T follicular helper cell (primary cell): ENCODE data around the gene LGALS12.

ENCODE experiments used
- DNase-seq: peaks from one replicate; pipeline ENCODE4 v3.0.0-alpha.2; 2020; ENCODE audit warnings: low read depth
- total RNA-seq, 2 experiments: gene quantifications; one replicate each; lab custom pipeline; 2026; lab: John Stamatoyannopoulos, UW

Gene LGALS12, protein sequence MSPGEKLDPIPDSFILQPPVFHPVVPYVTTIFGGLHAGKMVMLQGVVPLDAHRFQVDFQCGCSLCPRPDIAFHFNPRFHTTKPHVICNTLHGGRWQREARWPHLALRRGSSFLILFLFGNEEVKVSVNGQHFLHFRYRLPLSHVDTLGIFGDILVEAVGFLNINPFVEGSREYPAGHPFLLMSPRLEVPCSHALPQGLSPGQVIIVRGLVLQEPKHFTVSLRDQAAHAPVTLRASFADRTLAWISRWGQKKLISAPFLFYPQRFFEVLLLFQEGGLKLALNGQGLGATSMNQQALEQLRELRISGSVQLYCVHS
- total RNA-seq = 0 reads per million in 2 experiments

DNA sequence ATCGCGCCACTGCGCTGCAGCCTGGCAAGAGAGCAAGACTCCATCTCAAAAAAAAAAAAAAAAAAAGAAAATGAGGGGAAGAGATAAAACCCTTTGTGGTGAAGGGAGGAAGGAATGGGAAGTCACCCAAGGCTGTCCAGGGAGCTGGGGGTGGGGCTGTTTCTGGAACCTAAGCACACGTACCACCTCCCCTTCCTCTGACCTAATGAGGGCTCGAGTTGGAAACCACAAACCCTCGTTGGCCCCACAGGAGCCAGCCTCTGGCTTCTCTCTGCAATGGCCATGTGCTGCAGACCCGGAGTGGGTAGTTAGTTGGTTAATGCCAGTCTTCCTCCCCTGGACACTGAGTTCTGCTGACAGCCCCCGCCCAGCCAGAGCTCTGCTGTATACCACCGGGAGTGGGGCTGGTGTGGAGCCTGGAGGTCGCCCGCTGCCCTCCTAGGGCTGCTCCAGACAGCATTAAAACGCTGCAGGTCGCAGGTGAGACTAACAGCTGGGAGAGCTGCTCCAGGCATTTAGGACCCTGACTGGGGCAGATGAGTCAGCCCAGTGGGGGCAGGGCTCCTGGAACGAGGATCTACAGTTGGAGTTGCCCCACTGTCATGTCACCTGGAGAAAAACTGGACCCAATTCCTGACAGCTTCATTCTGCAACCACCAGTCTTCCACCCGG, at the start of gene LGALS12:
TSS of gene LGALS12 (plus strand) at position 228 of the 672 bp plus-strand sequence. CDS start at position 603, 375 bp downstream.
- DNase-seq = no peak

DNA sequence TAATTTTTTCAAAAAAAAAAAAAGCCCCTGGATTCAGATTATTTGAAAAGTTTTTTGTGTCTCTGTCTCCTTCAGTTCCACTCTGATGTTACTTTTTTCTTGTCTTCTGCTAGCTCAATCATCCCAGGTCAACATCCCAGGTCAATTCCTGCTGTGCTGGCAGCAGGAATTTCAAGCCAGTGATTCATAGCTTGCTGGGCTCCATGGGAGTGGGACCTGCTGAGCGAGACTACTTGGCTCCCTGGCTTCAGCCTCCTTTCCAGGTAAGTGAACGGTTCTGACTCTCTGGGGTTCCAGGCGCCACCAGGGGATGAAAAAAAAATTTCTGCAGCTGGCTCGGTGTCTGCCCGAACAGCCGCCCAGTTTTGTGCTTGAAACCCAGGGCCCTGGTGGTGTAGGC, 46.3 kb upstream of the LGALS12 start:
- DNase-seq = no peak

DNA sequence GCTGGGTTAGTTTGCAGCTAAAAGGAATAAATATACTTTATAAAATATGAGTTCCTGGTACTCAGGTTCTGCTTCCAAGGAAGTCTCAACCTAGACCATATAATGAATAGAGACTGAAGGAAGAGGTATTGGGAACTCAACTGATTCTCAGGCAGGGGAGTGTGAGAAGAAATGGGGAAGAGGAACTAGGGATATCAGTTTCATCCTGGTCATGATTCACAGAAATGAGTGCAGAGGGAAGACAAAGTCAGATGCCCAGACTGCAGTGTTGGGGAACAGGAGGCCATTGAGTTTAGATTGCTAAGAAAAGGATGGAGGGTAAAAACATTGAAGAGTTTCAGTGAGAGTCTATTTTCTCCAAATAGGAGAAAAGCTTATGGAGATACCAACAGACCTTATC, 43.7 kb upstream of the LGALS12 start:
- DNase-seq = no peak

DNA sequence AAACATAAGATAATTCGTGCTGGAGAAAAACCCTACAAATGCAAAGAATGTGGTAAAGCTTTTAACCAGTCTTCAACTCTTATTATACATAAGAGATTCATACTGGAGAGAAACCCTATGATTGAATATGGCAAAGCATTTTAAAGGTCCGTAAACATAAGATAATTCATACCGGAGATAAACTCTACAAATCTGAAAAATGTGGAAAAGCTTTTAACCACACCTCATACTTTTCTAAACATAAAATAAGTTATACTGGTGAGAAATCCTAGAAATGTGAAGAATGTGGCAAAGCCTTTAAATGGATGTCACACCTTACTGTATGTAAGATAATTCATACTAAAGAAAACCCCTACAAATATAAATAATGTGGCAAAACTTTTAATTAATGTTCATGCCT, 35.6 kb upstream of the LGALS12 start:
- DNase-seq = no peak

DNA sequence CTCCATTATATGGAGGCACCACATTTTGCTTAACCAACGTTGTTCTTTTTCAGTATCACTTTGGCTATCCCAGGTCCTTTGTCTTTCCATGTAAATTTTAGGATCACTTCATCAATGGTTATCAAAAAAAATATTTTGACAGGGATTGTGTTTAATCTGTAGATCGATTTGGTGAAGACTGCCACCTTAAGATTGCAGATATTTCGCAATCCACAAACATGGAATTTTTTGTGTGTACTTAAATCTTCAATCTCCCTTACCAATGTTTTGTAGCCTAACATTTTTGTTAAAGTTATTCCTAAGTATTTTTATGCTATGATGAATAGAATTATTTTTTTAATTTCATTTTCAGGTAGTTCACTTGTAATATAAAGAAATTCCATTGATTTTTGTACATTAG, 33.5 kb upstream of the LGALS12 start:
- DNase-seq = no peak

DNA sequence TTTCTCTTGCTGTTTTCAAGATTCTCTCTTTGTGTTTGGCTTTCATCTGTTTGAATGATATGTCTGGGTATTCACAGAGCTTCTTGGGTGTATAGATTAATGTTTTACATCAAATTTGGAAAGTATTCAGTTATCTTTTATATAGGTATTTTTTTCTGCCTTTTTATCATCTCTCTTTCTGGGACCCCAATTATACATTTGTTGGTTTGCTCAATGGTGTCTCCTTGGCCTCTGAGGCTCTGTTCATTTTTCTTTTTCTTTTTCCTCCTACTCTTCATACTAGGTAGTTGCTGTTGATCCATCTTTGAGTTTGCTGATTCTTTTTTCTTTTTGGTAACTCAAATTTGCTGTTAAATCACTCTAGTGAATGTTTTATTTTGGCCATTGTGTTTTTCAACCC, 29.3 kb upstream of the LGALS12 start:
- no peak for DNase-seq

DNA sequence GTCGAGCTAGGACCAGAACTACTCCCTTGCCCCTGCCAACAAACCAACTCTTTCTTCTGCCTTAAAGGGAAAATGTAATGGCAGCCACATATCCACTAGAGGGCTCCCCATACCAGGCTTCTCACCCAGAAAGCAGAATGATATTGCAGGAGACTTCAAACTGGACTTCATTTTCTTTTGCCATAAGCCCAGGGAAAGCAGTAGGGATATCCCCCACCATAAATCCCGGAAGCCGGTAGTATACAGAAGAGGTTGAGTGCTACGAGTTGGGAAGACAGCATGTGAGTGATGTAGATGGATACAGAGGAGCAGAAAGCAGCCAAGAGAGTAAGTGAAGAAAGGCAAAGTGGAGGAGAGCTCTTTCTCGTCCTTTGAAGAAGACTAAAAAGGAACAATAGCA, 27.0 kb upstream of the LGALS12 start:
- DNase-seq = peak; percentile 26

DNA sequence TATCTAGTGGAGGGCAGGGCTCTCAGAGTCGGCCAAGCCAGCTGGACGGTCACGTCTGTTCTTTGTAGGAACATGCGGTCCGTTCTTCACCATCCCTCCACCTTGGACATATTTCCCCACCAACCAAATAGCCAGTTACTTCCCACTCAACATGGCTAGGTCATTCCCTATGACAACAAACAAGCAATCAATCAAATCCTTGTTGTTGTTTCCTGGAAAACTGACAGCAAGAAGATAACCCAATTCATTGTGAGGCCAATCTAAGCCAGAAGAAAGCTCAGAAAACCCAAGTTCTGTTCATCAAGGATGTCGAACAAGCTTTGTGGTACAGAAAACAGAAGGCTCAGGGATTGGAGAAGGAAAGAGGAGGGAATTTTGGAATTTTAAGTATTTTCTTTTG, 25.8 kb upstream of the LGALS12 start:
- DNase-seq = no peak

DNA sequence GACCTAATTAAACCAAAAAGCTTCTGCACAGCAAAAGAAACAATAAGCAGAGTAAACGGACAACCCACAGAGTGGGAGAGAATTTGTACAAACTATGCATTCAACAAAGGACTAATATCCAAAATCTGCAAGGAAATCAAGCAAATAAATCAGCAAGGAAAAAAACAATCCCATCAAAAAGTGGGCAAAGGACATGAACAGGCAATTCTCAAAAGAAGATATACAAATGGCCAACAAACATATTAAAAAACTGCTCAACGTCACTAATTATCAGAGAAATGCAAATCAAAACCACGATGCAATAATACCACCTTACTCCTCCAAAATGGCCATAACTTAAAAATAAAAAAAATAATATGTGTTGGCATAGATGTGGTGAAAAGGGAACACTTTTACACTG, 20.1 kb upstream of the LGALS12 start:
- no peak for DNase-seq

DNA sequence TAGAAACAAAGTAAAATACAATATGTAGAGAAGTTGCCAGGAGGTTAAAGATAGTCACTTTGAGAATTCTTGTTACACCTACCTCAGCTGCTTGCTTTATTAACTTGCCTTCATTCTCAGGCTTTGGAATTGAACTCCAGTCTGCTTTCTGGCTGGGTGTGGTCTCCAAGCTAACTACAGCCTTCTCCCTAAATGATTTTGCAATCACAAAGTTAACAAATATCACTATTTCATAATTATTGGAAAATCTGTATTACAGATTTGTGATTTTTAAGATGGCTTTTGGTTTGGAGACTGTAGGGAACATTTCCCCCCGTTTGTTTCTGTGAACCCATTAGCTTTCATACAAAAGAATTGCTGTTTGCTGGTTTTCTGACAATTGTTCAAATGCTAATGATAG, 17.1 kb upstream of the LGALS12 start:
- no peak for DNase-seq

DNA sequence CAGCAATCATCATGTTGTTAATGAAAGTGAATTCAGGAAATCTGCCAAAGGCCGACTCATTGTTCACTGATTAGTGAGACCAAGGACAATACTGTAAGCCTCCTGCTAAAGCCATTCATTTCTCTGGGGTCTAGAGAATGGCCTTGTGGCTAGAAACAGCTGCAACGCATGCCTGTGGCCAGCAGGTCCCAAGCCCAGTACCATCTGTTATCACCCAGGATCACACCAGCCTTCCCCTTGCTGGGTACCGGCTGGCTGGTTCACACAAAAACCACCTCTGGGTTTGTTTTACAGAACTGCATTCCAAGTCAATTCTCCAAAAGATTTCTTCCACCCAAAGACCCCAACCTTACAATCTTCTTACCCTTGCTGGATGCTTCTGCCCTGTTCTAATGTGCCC, 16.0 kb upstream of the LGALS12 start:
- no peak for DNase-seq

DNA sequence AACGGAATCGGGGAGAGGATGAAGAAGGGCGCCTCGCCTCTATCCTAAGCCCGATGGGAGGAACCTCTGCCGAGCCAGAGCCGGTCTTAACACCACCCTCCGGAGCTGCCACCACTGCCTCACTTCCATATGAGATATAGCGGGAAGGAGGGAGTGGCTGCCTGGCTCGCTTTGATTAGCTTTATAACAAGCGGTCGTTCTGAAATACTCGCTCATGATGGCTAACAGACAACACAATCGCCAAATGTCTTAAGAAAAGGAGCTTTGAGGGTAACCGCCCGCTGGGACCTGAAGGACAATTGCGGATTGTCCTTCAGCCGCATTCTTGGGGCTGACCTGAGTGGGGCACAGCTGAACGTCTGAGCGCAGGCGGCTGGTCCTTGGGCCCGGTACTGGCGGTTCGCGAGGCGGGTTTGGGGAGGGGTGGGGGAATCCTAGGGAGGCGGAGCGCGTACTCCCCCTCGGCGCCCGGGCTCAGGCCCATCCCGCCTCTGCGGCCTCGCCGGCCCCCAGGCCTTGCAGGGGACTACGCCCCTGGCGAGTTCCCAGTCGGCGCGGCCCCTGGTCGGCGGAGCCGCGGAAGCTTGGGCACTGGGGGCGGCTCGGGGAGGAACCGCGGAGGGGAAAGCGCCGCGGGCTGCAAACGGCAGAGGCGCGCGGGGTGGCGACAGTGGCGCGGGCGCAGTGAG, 15.2 kb upstream of the LGALS12 start, which contains the start of gene PLAAT5:
TSS of gene PLAAT5 (minus strand) at position 617 of the 689 bp plus-strand sequence. CDS start at position 484, 133 bp downstream.
- DNase-seq = no peak

DNA sequence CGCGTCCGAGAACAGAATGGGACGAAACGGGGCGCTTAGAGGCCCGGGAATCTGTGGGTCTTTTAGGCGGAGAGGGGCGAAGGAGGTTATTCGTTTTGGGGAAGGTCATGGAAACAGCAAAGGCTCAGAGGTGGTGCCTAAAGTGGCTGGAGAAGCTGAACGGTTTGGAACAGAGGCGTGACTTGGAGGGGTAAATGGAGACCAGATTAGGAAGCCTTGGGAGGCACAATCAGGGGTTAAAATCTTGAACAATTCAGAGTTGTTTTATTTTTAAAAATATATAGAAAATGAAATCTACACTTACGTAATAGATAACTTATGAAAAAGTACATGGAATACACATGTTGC, 14.7 kb upstream of the LGALS12 start:
- no peak for DNase-seq

DNA sequence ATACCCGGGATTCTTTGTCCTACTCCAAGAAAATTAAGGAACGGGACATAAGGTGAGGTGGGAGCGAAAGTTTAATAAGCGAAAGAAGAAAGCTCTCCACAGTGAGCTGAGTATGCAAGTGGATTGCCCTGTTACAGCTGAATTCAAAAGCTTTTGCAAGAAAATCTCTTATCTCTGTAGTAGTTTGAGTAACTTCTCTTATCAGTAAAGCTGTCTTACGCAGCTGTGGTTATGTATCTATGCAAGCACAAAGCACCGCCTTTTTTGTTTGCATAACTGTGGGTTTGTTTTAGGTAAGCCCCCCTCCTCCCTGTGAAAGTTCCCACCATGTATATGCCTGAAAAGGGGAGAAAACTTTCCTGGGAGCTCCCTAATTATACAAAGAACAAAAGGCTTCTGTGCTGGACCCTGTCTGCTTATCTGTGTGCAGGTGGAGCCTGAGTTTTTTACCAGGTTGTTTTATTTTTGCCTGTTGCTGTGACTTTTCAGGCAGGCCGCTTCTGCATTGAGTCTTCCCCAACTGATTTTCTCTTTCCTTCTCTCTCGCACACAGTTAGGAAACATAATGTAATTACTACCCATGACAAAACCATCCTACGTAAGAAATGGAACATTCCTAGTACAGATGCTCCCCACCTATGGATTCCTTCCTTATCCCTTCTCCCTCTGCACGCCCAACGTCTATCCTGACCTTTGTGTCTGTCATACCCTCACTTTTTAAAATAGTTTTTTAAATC, 14.1 kb upstream of the LGALS12 start:
- no peak for DNase-seq

DNA sequence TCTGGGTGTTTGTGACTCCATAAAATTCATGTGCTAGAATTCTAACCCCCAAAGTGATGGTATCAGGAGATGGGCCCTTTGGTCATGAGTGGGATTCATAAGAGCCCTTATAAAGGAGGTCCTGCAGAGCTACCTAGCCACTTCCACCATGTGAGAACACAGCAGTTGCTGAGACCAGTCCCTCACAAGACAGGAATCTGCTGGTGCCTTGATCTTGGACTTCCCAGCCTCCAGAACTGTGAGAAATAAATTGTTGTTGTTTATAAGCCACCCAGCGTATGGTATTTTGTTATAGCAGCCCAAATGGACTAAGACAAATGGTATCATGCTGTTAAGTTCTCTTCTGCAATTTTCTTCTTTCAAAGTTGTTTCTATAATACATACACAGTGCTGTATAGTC, 13.4 kb upstream of the LGALS12 start:
- DNase-seq = no peak

DNA sequence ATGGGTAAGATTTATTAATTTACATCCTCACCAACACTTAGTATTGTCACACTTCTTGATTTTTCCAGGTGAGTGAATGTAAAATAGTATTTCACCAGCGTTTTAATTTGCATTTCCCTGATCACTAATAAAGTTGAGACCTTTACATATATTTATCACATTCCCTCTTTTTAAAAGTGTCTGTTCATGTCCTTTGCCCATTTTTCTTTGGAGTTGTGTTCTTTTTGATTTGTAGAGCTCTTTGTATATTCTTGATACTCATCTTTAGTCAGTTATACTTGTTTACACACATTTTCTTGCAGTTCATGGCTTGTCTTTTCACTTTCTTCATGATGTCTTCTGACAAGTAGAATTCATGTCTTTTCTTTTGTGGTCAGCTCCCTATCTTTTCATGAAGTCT, 12.8 kb upstream of the LGALS12 start:
- no peak for DNase-seq

DNA sequence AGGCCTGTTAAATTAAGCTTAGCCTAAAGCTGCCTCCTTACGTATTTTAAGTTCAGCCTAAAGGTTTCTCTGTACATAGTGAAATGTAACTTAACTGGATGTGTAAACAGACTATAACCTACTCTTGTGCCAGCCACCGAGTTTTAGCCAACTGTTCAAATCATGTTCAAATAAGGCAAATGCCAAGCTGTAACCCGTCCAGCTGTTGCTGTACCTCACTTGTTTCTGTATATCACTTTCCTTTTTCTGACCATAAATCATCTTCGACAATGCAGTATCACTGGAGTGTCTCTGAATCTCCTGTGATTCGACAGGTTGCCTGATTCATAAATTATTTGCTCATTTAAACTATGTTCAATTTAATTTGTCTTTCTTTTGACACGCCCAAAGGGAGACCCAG, 10.9 kb upstream of the LGALS12 start:
- no peak for DNase-seq

DNA sequence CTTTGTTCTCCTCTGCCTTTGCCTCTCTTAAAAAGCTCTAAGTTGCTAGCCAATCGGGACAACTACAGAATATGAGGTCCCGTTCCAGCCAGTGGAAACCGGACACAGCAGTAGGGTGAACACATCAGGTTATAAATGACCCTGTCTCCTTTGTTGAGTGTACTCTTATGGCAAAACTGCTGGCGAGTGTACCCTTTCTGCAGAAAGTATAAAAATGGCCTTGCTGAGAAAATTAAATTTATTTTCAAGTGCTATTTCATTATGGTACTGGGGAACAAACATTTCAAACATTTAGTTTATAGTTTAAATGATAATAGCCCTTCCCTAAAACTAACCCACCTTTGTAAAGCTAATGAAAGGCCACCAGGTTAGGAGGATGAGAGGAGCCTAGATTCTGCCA, 6.0 kb upstream of the LGALS12 start:
- no peak for DNase-seq

DNA sequence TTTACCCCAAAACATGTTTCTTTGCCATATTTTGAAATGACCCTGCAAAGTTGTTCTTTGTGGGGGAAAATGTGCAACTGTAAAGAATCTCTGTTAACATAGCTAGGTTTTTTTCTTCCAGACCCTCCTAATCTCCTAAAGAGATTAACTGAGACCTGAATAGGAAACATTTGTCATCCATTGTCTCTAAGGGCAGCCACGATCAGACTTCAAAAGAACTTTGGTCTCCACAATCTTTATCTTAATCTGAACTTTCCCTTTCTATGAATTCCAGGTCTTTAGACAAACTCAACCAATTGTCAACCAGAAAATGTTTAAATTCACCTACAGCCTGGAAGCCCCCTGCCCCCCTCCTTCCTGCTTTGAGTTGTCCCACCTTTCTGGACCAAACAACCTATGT, 4.6 kb upstream of the LGALS12 start:
- no peak for DNase-seq

DNA sequence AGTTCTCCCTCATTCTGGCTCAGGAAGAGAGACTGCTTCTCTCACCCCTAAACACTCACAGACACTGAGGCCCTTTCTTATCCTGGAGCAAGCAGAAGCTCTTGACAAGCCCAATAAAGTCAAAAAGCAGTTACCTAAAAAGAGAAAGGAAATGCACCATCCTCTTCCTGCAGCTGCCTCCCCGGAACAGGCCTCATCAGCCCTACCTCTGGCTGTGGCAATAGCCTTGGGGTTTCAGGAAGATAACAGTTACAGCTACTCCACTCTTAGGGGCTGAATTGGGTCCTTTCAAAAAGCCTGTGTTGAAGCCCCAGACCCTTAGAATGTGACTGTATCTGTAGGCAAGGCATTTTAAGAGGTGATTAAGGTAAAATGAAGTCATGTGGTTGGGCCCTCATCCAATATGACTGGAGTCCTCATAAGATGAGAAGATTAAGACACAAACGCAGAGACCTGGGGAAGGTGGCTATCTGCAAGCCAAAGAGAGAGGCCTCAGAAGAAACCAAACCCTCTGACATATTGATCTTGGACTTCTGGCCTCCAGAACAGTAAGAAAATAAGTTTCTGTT, 3.5 kb upstream of the LGALS12 start:
- no peak for DNase-seq

DNA sequence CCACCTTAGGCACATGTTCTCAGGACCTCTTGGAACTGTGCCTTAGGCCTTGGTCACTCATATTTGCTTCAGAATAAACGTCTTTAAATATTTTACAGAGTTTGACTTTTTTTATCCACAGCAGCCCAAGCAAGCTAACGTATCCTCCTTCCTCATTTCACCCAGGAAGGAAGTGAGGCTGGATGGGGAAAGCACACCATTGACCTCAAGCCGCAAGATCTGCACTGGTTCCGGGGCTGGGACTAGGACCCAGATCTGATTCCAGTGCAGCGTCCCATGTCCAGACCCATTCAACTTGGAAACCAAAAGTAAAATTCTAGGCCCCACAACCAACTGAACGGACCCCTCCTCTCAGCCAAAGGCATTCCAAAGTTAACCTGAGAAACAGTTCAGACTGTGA, 2.4 kb upstream of the LGALS12 start:
- DNase-seq = no peak

DNA sequence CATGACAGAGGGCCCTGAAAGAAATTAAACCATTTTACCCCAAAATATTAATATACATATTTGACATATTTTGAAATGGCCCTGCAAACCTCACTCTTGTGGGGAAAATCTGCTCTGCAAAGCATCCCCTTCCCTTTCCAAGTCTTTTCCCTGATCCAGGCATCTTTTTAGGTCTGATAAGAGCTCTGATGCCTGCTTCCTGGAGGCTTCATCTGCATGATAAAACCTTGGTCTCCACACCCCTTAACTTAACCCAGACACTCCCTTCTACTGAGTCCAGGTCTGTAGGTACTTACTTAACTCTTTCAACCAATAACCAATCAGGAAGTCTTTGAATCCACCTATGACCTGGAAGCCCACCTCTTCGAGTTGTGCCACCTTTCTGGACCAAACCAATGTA, 1.8 kb upstream of the LGALS12 start:
- no peak for DNase-seq
